GM06990 (cell line): ENCODE results near the gene C8A.

Experiments used
- DNase-seq: peaks from one replicate; pipeline ENCODE4 v3.0.0-alpha.2; 2011; ENCODE audit not compliant: insufficient read length; ENCODE audit errors: extremely low read depth
- H3K27me3 ChIP-seq: replicated peaks from 2 replicates; pipeline ENCODE4 v1.6.0; 2011; ENCODE audit warnings: low read length; ENCODE audit not compliant: control insufficient read depth, insufficient read depth
- H3K36me3 ChIP-seq: 2 replicates; pipeline ENCODE4 v1.5.1; 2011; ENCODE audit warnings: low read length; ENCODE audit not compliant: control insufficient read depth, insufficient read depth
- H3K4me3 ChIP-seq: replicated peaks from 2 replicates; pipeline ENCODE4 v1.5.1; 2011; ENCODE audit warnings: low read depth, mild to moderate bottlenecking, control low read depth, low read length
- CTCF ChIP-seq: IDR thresholded peaks from 2 replicates; pipeline ENCODE4 v1.5.1; 2011; ENCODE audit warnings: low read length, control low read depth, mild to moderate bottlenecking, inconsistent platforms; ENCODE audit not compliant: insufficient read depth, poor library complexity, severe bottlenecking

C8A gene

GRCh38 chr1:56837244-56837939 is 17.2 kb upstream of the C8A start:
- TF ChIP-seq CTCF = no peak
- Histone ChIP-seq H3K27me3 (no peaks in the 10 kb centered on the region), H3K36me3 (no peaks in the 10 kb centered on the region), H3K4me3 (no peak overlapping the region)
- DNase-seq = no peak

GRCh38 chr1:56838759-56839158 is 15.8 kb upstream of the C8A start:
- Histone ChIP-seq H3K27me3 (no peaks in the 10 kb centered on the region), H3K4me3 (no peak overlapping the region), H3K36me3 (no peaks in the 10 kb centered on the region)
- DNase-seq = no peak
- no peak for TF ChIP-seq CTCF

GRCh38 chr1:56843544-56843943 is 11.1 kb upstream of the C8A start:
- no peak for TF ChIP-seq CTCF
- Histone ChIP-seq H3K4me3 (no peak overlapping the region), H3K36me3 (no peaks in the 10 kb centered on the region), H3K27me3 (no peaks in the 10 kb centered on the region)
- DNase-seq = no peak

GRCh38 chr1:56844545-56845136 is 10.0 kb upstream of the C8A start:
- DNase-seq = no peak
- no peak for TF ChIP-seq CTCF
- no peak overlapping the region for H3K4me3 ChIP-seq
- no peaks in the 10 kb centered on the region for H3K27me3 ChIP-seq
- H3K36me3 ChIP-seq = no peaks in the 10 kb centered on the region

- no peaks in the 10 kb centered on the region for H3K36me3 ChIP-seq
- no peak for DNase-seq
- H3K4me3 ChIP-seq = no peak overlapping the region
- no peaks in the 10 kb centered on the region for H3K27me3 ChIP-seq
- no peak for TF ChIP-seq CTCF
These were observed 9.3 kb upstream of the C8A start for GRCh38 chr1:56845343-56845742.
